Measurements from ENCODE around the gene BNIP3. TPM values are rescaled to one million over a fixed set of nuclear protein-coding genes. Genes with fewer than 3 reads are reported as not detected.

The BNIP3 gene
- total RNA-seq, 1 experiment from 2014 or later, result 24.9 TPM

DNA sequence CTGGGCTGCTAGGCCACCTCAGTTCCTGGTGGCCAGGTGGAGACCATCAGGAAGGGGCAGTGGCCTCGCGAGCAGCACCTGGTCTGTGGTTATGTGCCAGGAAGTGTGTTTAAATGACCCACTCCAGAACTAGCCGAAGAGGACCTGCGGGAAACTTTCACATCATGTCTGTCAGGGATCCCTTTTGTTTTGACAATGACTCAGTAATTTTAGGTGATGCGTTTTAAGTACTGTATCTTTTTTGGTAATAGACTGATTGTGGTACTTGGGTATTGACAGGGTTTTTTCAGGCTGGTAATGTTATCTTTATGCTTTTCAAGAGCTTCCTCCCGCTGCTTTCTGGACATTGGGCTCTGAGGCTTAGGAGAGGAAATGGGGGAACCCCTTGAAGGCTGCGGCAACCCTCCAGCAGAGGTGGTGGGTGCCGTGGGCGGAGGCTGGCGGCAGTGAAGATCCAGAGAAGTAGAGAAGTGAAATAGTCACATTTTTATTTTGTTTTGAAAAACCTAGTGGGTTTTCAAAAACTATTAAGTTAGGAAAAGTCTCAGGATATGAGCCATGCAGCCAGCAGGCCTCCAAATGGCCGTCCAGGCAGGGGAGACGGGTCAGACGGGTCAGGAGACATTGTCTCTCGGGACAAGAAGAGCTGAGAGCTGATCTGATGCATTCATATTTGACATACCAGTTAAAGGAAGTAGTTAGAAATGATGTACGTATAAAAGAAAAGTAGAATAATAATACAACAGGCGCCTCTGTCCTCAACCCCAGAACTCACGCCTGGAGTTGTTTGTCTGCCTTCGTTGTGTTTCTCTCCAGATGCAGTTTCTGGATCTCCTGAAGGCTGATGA lies 53.3 kb downstream of the BNIP3 start:
- DNase-seq (ENCODE audit: low spot score), result no peak
- POLR2A ChIA-PET (ENCODE audit: low non-redundant PET), result no interaction called here

GRCh38 chr10:131926743-131927595 lies 54.8 kb downstream of the BNIP3 start:
- BruUV-seq (replicated peaks), result no TSS peak
- POLR2A ChIA-PET (ENCODE audit: low non-redundant PET), result no interaction called here
- H3K27me3 ChIP-seq (replicated peaks; ENCODE audit: insufficient read depth, low read depth, low read length, poor library complexity), result no peaks in the 10 kb centered on the region
- peaks cover 19% of the 10 kb centered on the region for H3K4me1 ChIP-seq (ENCODE audit: insufficient read depth, low read length, poor library complexity, severe bottlenecking)
- intact Hi-C loops (cut with micrococcal nuclease; ENCODE audit: unreplicated experiment), result no loop called here
- H3K27ac ChIP-seq (ENCODE audit: low read depth, low read length, poor library complexity, severe bottlenecking), result no peak overlapping the region
- TF ChIP-seq CTCF (conservative IDR thresholded peaks at IDR 0.05; ENCODE audit: low read depth, low read length) (no peak), EZH2 (IDR thresholded peaks at IDR 0.05; ENCODE audit: borderline replicate concordance, low read depth, low read length, poor library complexity, severe bottlenecking) (no peak)
- no peaks in the 10 kb centered on the region for H3K36me3 ChIP-seq (ENCODE audit: insufficient read depth, low read length, poor library complexity, severe bottlenecking)
- peaks cover 5% of the 10 kb centered on the region for H3K9me3 ChIP-seq (ENCODE audit: low read depth, low read length, poor library complexity, severe bottlenecking)
- CTCF ChIA-PET, result no interaction called here
- DNase-seq (ENCODE audit: low spot score), result no peak
- no peak overlapping the region for H3K4me3 ChIP-seq (ENCODE audit: low read depth, low read length, poor library complexity, severe bottlenecking)

More for the DNA sequence above, 53.3 kb downstream of the BNIP3 start:
- TF ChIP-seq EZH2 (IDR thresholded peaks at IDR 0.05; ENCODE audit: borderline replicate concordance, low read depth, low read length, poor library complexity, severe bottlenecking) (no peak), CTCF (conservative IDR thresholded peaks at IDR 0.05; ENCODE audit: low read depth, low read length) (no peak)
- no TSS peak for BruUV-seq (replicated peaks)
- Histone ChIP-seq H3K4me1 (ENCODE audit: insufficient read depth, low read length, poor library complexity, severe bottlenecking) (peaks cover 30% of the 10 kb centered on the region), H3K27me3 (replicated peaks; ENCODE audit: insufficient read depth, low read depth, low read length, poor library complexity) (no peaks in the 10 kb centered on the region), H3K4me3 (ENCODE audit: low read depth, low read length, poor library complexity, severe bottlenecking) (no peak overlapping the region), H3K27ac (ENCODE audit: low read depth, low read length, poor library complexity, severe bottlenecking) (peak overlapping the region; percentile 72), H3K36me3 (ENCODE audit: insufficient read depth, low read length, poor library complexity, severe bottlenecking) (no peaks in the 10 kb centered on the region), H3K9me3 (ENCODE audit: low read depth, low read length, poor library complexity, severe bottlenecking) (peaks cover 5% of the 10 kb centered on the region)
- CTCF ChIA-PET, result no interaction called here
- intact Hi-C loops (cut with micrococcal nuclease; ENCODE audit: unreplicated experiment), result no loop called here

GRCh38 chr10:131926253-131926652 lies 55.5 kb downstream of the BNIP3 start:
- BruUV-seq (replicated peaks), result no TSS peak
- TF ChIP-seq CTCF (conservative IDR thresholded peaks at IDR 0.05; ENCODE audit: low read depth, low read length), result no peak
- TF ChIP-seq EZH2 (IDR thresholded peaks at IDR 0.05; ENCODE audit: borderline replicate concordance, low read depth, low read length, poor library complexity, severe bottlenecking), result no peak
- CTCF ChIA-PET, result no interaction called here
- no peak for DNase-seq (ENCODE audit: low spot score)
- Histone ChIP-seq H3K27me3 (replicated peaks; ENCODE audit: insufficient read depth, low read depth, low read length, poor library complexity) (no peaks in the 10 kb centered on the region), H3K36me3 (ENCODE audit: insufficient read depth, low read length, poor library complexity, severe bottlenecking) (no peaks in the 10 kb centered on the region), H3K9me3 (ENCODE audit: low read depth, low read length, poor library complexity, severe bottlenecking) (peaks cover 5% of the 10 kb centered on the region), H3K27ac (ENCODE audit: low read depth, low read length, poor library complexity, severe bottlenecking) (no peak overlapping the region), H3K4me1 (ENCODE audit: insufficient read depth, low read length, poor library complexity, severe bottlenecking) (peaks cover 19% of the 10 kb centered on the region), H3K4me3 (ENCODE audit: low read depth, low read length, poor library complexity, severe bottlenecking) (no peak overlapping the region)
- POLR2A ChIA-PET (ENCODE audit: low non-redundant PET), result no interaction called here
- intact Hi-C loops (cut with micrococcal nuclease; ENCODE audit: unreplicated experiment), result no loop called here

Data from A673 (cell line).